Stimulated activated CD4-positive, alpha-beta T cell treated with anti-CD3 and anti-CD28 coated beads, Interleukin-2, amount 100 ng/mL, for 4 hours (primary cell): ENCODE data around the gene GALR1.

Experiments used
- DNase-seq: peaks from one replicate; pipeline ENCODE4 v3.0.0-alpha.2; 2020; ENCODE audit warnings: low read depth

GALR1 gene

DNA sequence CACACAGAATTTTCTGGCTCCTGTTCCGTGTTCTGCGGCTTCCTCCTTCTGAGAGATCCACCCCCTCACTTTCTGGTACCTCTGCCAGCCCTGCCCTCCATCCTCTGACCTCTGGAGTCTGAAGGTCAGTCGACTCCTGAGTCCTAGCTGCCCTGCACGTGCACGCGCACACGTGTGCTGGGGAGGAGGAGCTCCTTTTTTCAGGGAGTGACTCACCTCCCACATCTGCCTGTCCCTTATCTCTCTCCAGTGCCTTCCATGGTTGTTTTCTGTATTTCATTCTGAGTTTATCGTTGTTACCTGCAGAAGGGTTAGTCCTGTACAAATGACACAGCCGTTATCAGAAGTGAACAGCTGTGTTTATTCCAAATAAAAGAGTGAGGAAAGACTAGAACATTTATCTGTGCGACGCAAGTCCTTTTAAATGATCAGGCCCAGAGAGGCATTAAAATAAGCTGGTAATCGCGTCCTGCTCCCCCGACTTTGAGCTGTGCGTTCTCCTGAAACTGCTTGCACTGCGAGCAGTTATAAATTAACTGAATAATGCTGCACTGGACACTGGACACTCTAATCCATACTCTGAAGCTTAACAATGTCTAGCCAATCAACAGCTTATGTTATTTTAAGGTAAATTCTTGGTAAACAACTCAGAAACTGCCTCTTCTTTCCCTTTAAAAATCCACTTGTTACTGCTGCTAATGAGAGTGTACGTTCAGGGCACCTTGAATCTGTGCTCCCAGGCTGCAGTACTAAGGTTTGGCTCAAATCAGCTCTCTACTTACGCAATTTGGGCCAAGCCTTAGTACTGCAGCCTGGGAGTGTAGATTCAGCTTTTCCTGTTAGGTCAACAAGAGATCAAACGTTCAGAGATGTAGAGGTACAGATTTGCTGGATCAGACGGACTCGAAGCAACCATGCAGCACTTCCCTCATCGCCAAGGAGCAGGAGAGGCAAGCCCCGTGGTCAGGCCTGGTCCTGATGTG, 72.5 kb downstream of the GALR1 start:
- no peak for DNase-seq

DNA sequence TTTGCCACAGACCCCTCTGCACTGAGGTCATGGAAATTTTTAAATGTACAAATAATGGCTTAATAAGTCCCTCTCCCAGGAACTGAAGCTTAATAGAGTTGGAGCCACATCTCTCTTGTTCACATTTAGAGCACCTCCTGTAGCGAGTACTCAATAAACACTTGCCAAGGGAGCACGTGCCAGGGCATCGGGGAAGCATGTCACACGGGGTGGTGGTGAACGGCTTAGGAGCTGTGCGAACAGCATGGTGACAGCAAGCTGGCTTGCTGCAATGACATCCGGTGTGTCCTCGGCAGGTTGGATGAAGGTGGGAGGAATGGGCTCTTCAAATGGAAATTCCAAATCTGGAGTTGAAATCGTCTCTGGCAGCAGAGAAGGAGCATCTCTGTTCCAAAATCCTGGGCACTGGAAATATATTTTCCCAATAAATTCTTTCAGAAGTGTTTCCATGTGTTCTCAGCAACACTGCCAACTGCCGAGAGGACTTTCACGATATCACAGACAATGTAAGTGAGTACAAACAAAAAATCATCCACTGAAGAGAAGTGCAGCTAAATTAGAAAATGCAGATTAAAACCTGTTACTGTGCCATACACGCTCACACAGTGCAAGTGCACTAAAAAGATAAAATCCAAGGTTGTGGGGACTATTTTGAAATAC, 74.1 kb downstream of the GALR1 start:
- no peak for DNase-seq
